ENCODE data around the gene LRG1. TPM values are rescaled to one million over a fixed set of nuclear protein-coding genes. Genes with fewer than 3 reads are reported as not detected.

Gene LRG1, protein sequence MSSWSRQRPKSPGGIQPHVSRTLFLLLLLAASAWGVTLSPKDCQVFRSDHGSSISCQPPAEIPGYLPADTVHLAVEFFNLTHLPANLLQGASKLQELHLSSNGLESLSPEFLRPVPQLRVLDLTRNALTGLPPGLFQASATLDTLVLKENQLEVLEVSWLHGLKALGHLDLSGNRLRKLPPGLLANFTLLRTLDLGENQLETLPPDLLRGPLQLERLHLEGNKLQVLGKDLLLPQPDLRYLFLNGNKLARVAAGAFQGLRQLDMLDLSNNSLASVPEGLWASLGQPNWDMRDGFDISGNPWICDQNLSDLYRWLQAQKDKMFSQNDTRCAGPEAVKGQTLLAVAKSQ
- total RNA-seq = 0.72 TPM in 1 of 2 replicates, not detected in the other

DNA sequence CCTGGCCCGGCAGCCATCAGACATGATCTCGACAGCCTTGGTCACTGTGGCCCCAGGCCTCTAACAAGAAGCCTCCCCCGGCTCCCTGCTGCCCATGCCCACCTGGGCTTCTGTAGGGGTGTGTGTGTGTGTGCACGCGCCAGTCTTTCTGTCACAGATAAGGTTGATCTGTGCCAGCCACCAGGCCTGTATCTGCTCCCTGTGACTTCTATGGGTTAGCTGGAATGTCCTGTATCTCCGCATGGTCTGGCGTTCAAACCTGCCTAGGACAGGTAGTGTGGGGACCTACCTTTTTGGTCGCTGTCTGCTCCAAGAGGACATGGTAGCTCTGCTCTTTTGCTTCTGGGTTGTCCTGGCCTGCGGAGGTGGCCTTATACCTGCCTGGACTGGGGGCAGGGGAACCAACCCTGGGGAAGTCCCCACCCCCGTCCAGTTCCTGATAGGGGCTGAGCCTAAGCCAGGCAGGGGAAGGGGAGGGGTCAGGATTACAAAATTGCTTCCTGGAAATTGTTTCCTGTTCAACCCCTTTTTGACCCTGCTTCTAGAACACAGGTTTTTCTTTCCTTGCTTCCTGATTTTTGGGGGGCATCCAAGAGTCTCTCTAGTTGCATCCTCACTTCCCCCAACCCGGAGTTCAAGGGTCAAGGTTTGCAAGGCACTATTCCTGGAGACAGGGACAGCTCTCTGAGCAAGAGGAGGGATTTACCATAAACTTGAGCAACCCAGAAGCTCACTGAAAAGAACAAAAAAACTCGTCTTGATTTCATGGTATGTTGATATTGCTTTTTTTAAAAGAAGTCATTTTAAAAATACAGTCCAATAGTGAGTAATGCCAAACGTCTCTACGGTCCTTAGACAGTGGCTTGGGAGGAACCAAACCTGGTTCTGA, at the start of gene LRG1:
TSS of gene LRG1 (minus strand) at position 344 of the 889 bp plus-strand sequence. CDS start at position 321, 23 bp downstream.

DNA sequence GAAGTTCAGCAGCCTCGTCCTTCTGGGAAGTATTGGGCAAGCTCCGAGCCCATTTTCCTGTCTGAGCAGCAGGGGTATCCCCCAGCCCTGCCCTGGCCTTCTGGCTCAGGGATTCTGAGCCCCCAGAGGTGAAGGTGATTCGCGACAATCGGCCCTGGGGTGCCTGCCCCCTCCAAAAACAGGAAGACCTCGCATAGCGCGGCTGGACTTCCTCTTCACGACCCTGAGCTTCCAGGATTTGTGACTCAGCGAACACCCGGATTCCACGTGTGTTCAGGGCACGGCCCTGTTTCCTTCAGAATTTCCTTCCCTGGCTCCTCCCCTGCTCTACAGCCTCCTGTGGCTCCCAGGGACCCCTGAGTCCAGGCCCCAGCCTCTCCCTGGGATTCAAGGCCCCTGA, 19.7 kb upstream of the LRG1 start, which contains the start of gene SEMA6B:
TSS of gene SEMA6B (minus strand) at position 116 of the 400 bp plus-strand sequence. CDS start 1,227 bp downstream, outside the sequence.

DNA sequence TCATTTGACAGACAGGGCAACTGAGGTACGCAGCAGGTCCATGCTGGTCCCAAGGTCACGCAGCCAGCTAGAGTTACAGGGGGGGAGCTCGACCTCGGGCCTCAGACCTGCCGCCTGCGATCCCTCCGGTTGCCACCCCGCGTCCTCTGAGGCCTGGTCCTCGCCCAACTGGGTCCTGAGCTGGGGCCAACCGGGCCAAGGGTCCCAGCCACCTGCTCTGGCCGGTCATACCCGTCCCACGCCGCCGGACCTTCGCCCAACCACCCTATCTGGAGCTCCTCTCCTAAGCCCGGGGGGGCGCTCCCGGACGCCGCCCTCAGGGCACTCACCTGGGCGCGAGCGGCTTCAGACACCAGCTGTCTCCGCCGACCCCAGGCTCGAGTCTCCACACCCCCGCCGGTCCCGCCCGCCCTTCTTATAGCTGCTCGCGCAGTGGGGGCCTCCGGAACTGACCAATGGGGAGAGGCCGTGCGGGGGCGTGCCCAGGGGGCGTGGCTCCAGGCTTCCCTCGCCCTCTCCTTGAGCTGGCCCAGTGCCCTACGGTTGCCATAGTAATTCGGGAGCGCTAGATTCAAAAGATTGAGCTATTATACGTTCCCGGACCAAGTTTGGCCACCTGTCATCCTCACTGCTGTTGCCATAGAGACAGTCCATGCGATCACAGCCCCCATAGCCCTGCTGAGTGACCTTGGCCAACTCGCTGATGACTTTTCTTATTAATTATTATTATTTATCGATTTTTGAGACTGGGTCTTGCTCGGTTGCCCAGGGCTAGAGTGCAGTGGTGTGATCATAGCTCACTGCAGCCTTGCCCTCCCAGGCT, 4.8 kb downstream of the LRG1 start, which contains the start of gene PLIN5:
TSS of gene PLIN5 (minus strand) at position 389 of the 823 bp plus-strand sequence. CDS start 1,150 bp downstream, outside the sequence.

DNA sequence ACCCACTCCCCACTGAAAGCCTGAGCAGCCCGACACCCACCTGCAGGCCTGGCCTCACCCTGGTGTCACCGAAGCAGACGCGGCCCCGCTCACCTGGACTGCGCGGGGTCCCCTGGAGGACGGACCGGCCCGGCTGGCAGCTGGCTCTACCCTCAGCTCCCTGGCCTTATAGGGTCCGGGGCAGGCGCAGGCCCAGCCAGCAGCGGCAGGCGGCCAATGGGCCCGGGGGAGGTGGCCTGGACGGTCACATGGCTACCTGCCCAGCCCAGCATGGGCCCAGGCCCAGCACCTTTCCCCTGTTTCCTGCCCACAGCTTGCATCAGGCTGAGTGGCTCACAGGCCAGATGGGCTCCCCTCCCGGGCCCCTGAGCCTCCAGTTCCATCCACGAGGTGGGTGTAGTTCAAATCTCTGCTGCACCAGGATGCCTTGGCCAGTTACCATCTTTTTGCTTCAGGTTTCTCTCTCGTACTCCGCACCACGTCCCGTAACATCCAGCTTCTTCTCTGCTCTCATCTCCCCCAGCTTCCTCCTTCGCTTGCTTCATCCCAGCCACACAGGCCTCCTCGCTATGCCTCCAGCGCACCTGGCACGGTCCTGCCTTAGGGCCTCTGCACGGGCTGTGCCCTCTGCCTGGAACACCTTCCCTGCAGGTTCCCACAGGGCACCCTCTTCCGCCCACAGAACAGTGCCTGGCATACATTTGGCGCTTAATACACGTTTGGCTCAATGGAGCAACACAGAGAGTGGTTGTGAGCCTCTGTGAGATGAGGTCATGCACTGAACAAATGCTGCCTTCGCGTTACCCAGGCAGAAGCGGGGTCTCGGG, 21.3 kb downstream of the LRG1 start, which contains the start of gene PLIN4:
TSS of gene PLIN4 (minus strand) at position 142 of the 827 bp plus-strand sequence. CDS start 214 bp downstream, outside the sequence.

Other genes starting within 250 kb of the LRG1 start
- not detected in 2 replicates for gene TMIGD2, start 237.6 kb downstream of the LRG1 start, total RNA-seq
- 1.9 TPM in 1 of 2 replicates, not detected in the other for gene FSD1, start 235.4 kb downstream of the LRG1 start, total RNA-seq
- 76.3 and 95.2 TPM in 2 replicates for gene STAP2, start 201.2 kb downstream of the LRG1 start, total RNA-seq
- 2.8 and 4.3 TPM in 2 replicates for gene MPND, start 196.5 kb downstream of the LRG1 start, total RNA-seq
- 34.3 and 43.9 TPM in 2 replicates for gene SH3GL1, start 139.5 kb downstream of the LRG1 start, total RNA-seq
- 3.9 and 4.5 TPM in 2 replicates for gene CHAF1A, start 137.4 kb downstream of the LRG1 start, total RNA-seq
- 95.7 and 106 TPM in 2 replicates for gene UBXN6, start 82.2 kb downstream of the LRG1 start, total RNA-seq
- gene HDGFL2, start 67.7 kb downstream of the LRG1 start, total RNA-seq = 25.8 and 34.9 TPM in 2 replicates
- 1.7 and 8.7 TPM in 2 replicates for gene PLIN4, start 21.6 kb downstream of the LRG1 start, total RNA-seq
- 0.96 TPM in 1 of 2 replicates, not detected in the other for gene PLIN5, start 4.8 kb downstream of the LRG1 start, total RNA-seq
- under 0.01 and 0.24 TPM in 2 replicates for gene SEMA6B, start 19.6 kb upstream of the LRG1 start, total RNA-seq
- gene TNFAIP8L1, start 99.5 kb upstream of the LRG1 start, total RNA-seq = 0.85 and 1.7 TPM in 2 replicates
- 122 and 151 TPM in 2 replicates for gene MYDGF, start 130.3 kb upstream of the LRG1 start, total RNA-seq
- gene DPP9, start 183.8 kb upstream of the LRG1 start, total RNA-seq = 27.5 and 32.3 TPM in 2 replicates

All from tracheal epithelial cell (primary cell).